Measurements from ENCODE around the gene WNT8B.

GRCh38 chr10:100477970-100478369, 15.2 kb downstream of the WNT8B start:
- TF ChIP-seq CTCF (IDR thresholded peaks at IDR 0.05; ENCODE audit: low read length): no peak
- no peak for TF ChIP-seq EZH2 (IDR thresholded peaks at IDR 0.05; ENCODE audit: borderline replicate concordance, low read length)
